ENCODE data around the gene PTGR2.
"Not testable (repeated sequence)": the region's sequence is repeated elsewhere in the genome, so short reads cannot be mapped to it uniquely, and the experiment has no call there.

DNA sequence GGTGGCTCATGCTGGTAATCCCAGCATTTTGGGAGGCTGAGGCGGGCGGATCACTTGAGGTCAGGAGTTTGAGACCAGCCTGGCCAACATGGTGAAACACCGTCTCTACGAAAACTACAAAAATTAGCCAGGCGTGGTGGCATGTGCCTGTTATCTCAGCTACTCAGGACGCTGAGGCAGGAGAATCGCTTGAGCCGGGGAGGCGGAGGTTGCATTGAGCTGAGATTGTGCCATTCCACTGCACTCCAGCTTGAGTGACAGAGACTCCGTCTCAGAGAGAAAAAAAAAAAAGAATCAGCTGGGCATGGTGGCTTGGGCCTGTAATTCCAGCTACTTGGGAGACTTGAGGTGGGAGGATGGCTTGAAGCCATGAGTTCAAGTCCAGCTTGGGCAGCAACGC, 18.1 kb downstream of the PTGR2 start:
- TF ChIP-seq, protein P1, sequence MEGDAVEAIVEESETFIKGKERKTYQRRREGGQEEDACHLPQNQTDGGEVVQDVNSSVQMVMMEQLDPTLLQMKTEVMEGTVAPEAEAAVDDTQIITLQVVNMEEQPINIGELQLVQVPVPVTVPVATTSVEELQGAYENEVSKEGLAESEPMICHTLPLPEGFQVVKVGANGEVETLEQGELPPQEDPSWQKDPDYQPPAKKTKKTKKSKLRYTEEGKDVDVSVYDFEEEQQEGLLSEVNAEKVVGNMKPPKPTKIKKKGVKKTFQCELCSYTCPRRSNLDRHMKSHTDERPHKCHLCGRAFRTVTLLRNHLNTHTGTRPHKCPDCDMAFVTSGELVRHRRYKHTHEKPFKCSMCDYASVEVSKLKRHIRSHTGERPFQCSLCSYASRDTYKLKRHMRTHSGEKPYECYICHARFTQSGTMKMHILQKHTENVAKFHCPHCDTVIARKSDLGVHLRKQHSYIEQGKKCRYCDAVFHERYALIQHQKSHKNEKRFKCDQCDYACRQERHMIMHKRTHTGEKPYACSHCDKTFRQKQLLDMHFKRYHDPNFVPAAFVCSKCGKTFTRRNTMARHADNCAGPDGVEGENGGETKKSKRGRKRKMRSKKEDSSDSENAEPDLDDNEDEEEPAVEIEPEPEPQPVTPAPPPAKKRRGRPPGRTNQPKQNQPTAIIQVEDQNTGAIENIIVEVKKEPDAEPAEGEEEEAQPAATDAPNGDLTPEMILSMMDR (IDR thresholded peaks at IDR 0.05): not testable (repeated sequence)
- TF ChIP-seq POLR2A (IDR thresholded peaks at IDR 0.05): not testable (repeated sequence)
